Spinal cord (tissue), 10 donors: ENCODE data around the gene GIT2. TPM values are rescaled to one million over a fixed set of nuclear protein-coding genes. Genes with fewer than 3 reads are reported as not detected.

Source experiments
- DNase-seq, 6 donors: peaks; one replicate each; pipeline versions ENCODE4 v3.0.0 to v3.0.0-alpha.2; 2013 to 2015; ENCODE audit warnings: low spot score in 6 of 6, low read depth in 4 of 6
- H3K27ac ChIP-seq: one replicate; pipeline ENCODE4 v1.5.1; 2013; ENCODE audit warnings: low read depth, low read length, control low read depth
- H3K27me3 ChIP-seq: one replicate; pipeline ENCODE4 v1.6.1; 2013; ENCODE audit warnings: low read length; ENCODE audit not compliant: control insufficient read depth, insufficient read depth
- H3K36me3 ChIP-seq: one replicate; pipeline ENCODE4 v1.6.1; 2013; ENCODE audit warnings: low read length; ENCODE audit not compliant: control insufficient read depth, insufficient read depth
- H3K4me1 ChIP-seq: one replicate; pipeline ENCODE4 v1.6.1; 2013; ENCODE audit warnings: low read length; ENCODE audit not compliant: control insufficient read depth, insufficient read depth
- H3K4me3 ChIP-seq: one replicate; pipeline ENCODE4 v1.5.1; 2013; ENCODE audit warnings: low read depth, low read length, control low read depth
- H3K9me3 ChIP-seq: one replicate; pipeline ENCODE4 v1.6.1; 2013; ENCODE audit warnings: low read length; ENCODE audit not compliant: control insufficient read depth, insufficient read depth
- WGBS: methylation state at CpG from one replicate; pipeline ENCODE4 v1.1.5; 2013; ENCODE audit warnings: missing lambda C conversion rate; ENCODE audit not compliant: insufficient coverage; 5-methylcytosine and 5-hydroxymethylcytosine counted together
- polyA plus RNA-seq, 2 donors: library from polyadenylated mRNA; unstranded; fragments of 120-200 nt; gene quantifications; one replicate each; pipeline ENCODE4 v1.2.1, GENCODE V29; 2013; ENCODE audit not compliant: insufficient read length in 2 of 2
- total RNA-seq, 2 donors: library from RNA; depleted of rRNA in 1 of 2; stranded (reverse); fragments of 120-200 nt in 1 of 2; fragments of >200 nt in 1 of 2; gene quantifications; one replicate each; pipeline versions ENCODE4 v1.2.3 to v1.2.4, GENCODE V29; 2013 to 2014
- donor health status: healthy.

Gene GIT2
- total and polyA plus RNA-seq, 4 donors = 41.5 to 52.8 (median 47.6) TPM

DNA sequence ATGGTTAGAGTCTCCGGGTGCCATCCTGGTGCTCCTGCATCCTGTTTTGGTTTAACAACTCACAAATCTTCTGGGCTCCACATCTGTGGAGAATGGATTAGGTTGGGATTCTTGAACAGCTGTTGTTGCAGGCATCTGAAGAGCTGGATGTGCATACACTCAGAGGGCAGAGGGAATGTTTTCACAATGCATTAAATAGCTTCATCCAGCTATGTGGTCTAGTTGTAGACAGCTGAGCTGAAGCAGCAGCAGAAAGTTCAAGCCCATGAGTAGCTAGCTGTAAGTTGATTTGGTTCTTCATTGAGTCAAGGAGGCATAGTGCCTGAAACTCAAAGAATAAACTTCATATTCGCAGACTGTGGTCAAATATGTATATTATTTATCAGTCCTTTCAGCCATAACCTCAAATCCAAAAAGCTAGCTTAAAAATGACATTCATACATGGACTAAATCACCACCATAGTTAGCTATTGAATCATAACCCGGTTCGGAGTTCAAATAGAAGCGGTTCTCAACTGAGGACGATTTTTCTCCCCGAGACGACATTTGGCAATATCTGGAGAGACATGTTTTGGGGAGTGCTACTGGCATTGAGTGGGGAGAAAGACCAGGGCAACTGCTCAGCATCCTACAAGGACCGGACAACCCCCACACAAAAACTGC lies 2.2 kb upstream of the GIT2 start:
- peaks cover 15% of the 10 kb centered on the region for H3K4me1 ChIP-seq
- DNase-seq = no peak
- peak overlapping the region; percentile 81 for H3K27ac ChIP-seq
- H3K27me3 ChIP-seq = no peaks in the 10 kb centered on the region
- no peaks in the 10 kb centered on the region for H3K9me3 ChIP-seq
- H3K4me3 ChIP-seq = peak overlapping the region; percentile 85
- H3K36me3 ChIP-seq = peaks cover 5% of the 10 kb centered on the region
- no CpG with 5 or more reads among the region's 9 CpGs for WGBS

GRCh38 chr12:109997393-109997792 lies 1.2 kb upstream of the GIT2 start:
- no peak for DNase-seq
- Histone ChIP-seq H3K4me1 (peaks cover 13% of the 10 kb centered on the region), H3K27ac (no peak overlapping the region), H3K27me3 (no peaks in the 10 kb centered on the region), H3K36me3 (peaks cover 3% of the 10 kb centered on the region), H3K9me3 (no peaks in the 10 kb centered on the region), H3K4me3 (no peak overlapping the region)
- WGBS = 82% methylated on average over 2 of the region's 4 CpGs

DNA sequence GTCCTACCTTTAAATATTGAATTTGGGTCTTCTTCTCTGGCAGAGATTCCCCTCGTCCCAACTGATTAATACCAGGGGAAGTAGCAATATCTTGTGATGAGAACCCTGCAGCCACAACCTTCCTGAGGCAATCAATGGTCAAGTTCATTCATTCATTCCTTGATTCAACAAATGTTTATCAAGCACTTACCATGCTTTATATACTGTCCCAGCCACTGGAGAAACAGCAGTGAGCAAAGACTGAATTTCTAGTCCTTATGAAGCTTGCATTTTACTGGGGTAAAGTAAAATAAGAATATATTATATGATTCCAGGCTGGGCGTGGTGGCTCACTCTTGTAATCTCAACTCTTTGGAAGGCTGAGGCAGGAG lies 300 bp upstream of the GIT2 start:
- WGBS = 0% methylated on average over 1 of the region's 2 CpGs
- H3K27ac ChIP-seq = no peak overlapping the region
- H3K4me1 ChIP-seq = peaks cover 13% of the 10 kb centered on the region
- no peaks in the 10 kb centered on the region for H3K9me3 ChIP-seq
- no peaks in the 10 kb centered on the region for H3K27me3 ChIP-seq
- no peak for DNase-seq
- peaks cover 5% of the 10 kb centered on the region for H3K36me3 ChIP-seq
- peak overlapping the region; percentile 80 for H3K4me3 ChIP-seq

- Histone ChIP-seq H3K4me1 (peaks cover 9% of the 10 kb centered on the region), H3K4me3 (peak overlapping the region; percentile 80), H3K27me3 (no peaks in the 10 kb centered on the region), H3K27ac (peak overlapping the region; percentile 61), H3K9me3 (no peaks in the 10 kb centered on the region), H3K36me3 (peaks cover 11% of the 10 kb centered on the region)
- 3% methylated on average over 6 of the region's 6 CpGs for WGBS
- no peak for DNase-seq
Measured at GRCh38 chr12:109995361-109995685, 845 bp downstream of the GIT2 start.

- no peaks in the 10 kb centered on the region for H3K27me3 ChIP-seq
- no peak overlapping the region for H3K27ac ChIP-seq
- no CpG with 5 or more reads among the region's 6 CpGs for WGBS
- no peak for DNase-seq
- peak overlapping the region; percentile 80 for H3K4me3 ChIP-seq
- peaks cover 3% of the 10 kb centered on the region for H3K4me1 ChIP-seq
- no peaks in the 10 kb centered on the region for H3K9me3 ChIP-seq
- H3K36me3 ChIP-seq = peaks cover 11% of the 10 kb centered on the region
Measured at GRCh38 chr12:109994401-109995175, 1.6 kb downstream of the GIT2 start.

DNA sequence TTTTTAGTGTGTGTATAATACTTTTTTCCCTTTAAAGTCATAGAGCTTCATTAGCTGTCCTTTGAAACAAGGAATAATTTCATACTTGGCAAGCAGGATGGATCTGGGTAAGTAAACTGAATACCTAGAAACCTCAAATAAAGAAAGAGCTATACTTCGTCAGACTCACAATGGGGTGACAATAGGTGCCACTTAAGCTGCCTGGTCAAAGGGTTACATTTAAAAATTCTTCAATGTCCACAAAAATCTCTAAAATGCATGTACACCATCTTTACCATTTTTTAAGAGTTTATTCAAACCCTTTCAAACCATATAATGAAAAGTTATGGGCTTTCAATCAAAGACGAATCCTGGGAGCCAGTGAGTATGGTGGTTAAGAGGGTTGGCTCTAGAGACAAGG lies 3.1 kb downstream of the GIT2 start:
- WGBS = 86% methylated on average over 1 of the region's 2 CpGs
- no peak overlapping the region for H3K4me3 ChIP-seq
- H3K9me3 ChIP-seq = no peaks in the 10 kb centered on the region
- no peaks in the 10 kb centered on the region for H3K27me3 ChIP-seq
- H3K4me1 ChIP-seq = peaks cover 3% of the 10 kb centered on the region
- no peak for DNase-seq
- no peak overlapping the region for H3K27ac ChIP-seq
- peaks cover 18% of the 10 kb centered on the region for H3K36me3 ChIP-seq

- Histone ChIP-seq H3K27ac (no peak overlapping the region), H3K9me3 (no peaks in the 10 kb centered on the region), H3K36me3 (peaks cover 28% of the 10 kb centered on the region), H3K27me3 (no peaks in the 10 kb centered on the region), H3K4me1 (peaks cover 3% of the 10 kb centered on the region), H3K4me3 (no peak overlapping the region)
- DNase-seq = no peak
- WGBS = 89% methylated on average over 1 of the region's 5 CpGs
Measured at GRCh38 chr12:109991586-109991985, 4.6 kb downstream of the GIT2 start.

- peaks cover 44% of the 10 kb centered on the region for H3K36me3 ChIP-seq
- H3K9me3 ChIP-seq = no peaks in the 10 kb centered on the region
- no peaks in the 10 kb centered on the region for H3K27me3 ChIP-seq
- H3K4me3 ChIP-seq = no peak overlapping the region
- no peaks in the 10 kb centered on the region for H3K4me1 ChIP-seq
- no CpG with 5 or more reads among the region's 5 CpGs for WGBS
- DNase-seq = no peak
- peak overlapping the region; percentile 47 for H3K27ac ChIP-seq
Measured at GRCh38 chr12:109989380-109989779, 6.8 kb downstream of the GIT2 start.

- H3K27ac ChIP-seq = peak overlapping the region; percentile 47
- DNase-seq = no peak
- peaks cover 49% of the 10 kb centered on the region for H3K36me3 ChIP-seq
- H3K9me3 ChIP-seq = no peaks in the 10 kb centered on the region
- H3K4me1 ChIP-seq = no peaks in the 10 kb centered on the region
- 86% methylated on average over 6 of the region's 8 CpGs for WGBS
- no peaks in the 10 kb centered on the region for H3K27me3 ChIP-seq
- H3K4me3 ChIP-seq = no peak overlapping the region
Measured at GRCh38 chr12:109988903-109989302, 7.3 kb downstream of the GIT2 start.

DNA sequence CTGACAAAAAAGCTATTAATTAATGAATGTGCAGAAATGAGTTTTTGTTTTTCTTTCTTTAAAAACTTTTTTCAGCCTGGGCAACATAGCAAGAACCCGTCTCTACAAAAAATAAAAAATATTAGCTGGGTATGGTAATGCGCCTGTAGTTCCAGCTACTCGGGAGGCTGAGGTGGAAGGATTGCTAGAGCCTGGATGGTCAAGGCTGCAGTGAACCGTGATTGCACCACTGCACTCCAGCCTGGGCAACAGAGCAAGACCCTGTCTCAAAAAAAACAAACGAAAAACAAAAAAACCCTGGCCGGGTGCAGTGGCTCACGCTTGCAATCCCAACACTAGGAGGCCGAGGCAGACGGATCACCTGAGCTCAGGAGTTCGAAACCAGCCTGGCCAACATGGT lies 7.9 kb downstream of the GIT2 start:
- no peak overlapping the region for H3K27ac ChIP-seq
- H3K36me3 ChIP-seq = peaks cover 52% of the 10 kb centered on the region
- H3K27me3 ChIP-seq = no peaks in the 10 kb centered on the region
- H3K4me3 ChIP-seq = no peak overlapping the region
- WGBS = 91% methylated on average over 9 of the region's 10 CpGs
- no peaks in the 10 kb centered on the region for H3K9me3 ChIP-seq
- H3K4me1 ChIP-seq = no peaks in the 10 kb centered on the region
- DNase-seq = no peak
